Loucy (cell line): Measurements from ENCODE around the gene SDK2.

ENCODE experiments used
- H2AFZ ChIP-seq: fragments of 200-600 bp; sonication (generic); 2 replicates; pipeline ENCODE4 v1.6.0; 2016; ENCODE audit warnings: antibody characterized with exemption, mild to moderate bottlenecking, low read length, moderate library complexity
- H3F3A ChIP-seq: fragments of 200-600 bp; 2 replicates; pipeline ENCODE4 v1.6.0; 2016; ENCODE audit warnings: antibody characterized with exemption, low read depth, mild to moderate bottlenecking
- H3K27me3 ChIP-seq: fragments of 200-600 bp; sonication (generic); 2 replicates; pipeline ENCODE4 v1.6.1; 2014; ENCODE audit warnings: low read length, mild to moderate bottlenecking; ENCODE audit not compliant: insufficient read depth, poor library complexity, severe bottlenecking
- H3K36me3 ChIP-seq: fragments of 200-600 bp; sonication (generic); 2 replicates; pipeline ENCODE4 v1.6.1; 2016; ENCODE audit warnings: low read length; ENCODE audit not compliant: insufficient read depth
- H3K4me1 ChIP-seq: fragments of 200-600 bp; sonication (generic); 2 replicates; pipeline ENCODE4 v1.5.1; 2014; ENCODE audit warnings: low read length, mild to moderate bottlenecking; ENCODE audit not compliant: insufficient read depth, poor library complexity, severe bottlenecking
- H3K4me2 ChIP-seq: fragments of 200-600 bp; sonication (generic); 2 replicates; pipeline ENCODE4 v1.6.0; 2014; ENCODE audit warnings: antibody characterized with exemption, low read length, low read depth, mild to moderate bottlenecking; ENCODE audit not compliant: poor library complexity, severe bottlenecking
- H3K4me3 ChIP-seq: fragments of 200-600 bp; sonication (generic); 2 replicates; pipeline ENCODE4 v1.5.1; 2014; ENCODE audit warnings: low read length, mild to moderate bottlenecking, mixed read lengths; ENCODE audit not compliant: poor library complexity, severe bottlenecking
- H3K79me2 ChIP-seq: fragments of 200-600 bp; sonication (generic); 2 replicates; pipeline ENCODE4 v1.6.1; 2014; ENCODE audit warnings: low read length; ENCODE audit not compliant: insufficient read depth
- H3K9ac ChIP-seq: fragments of 200-600 bp; sonication (generic); 2 replicates; pipeline ENCODE4 v1.6.0; 2014; ENCODE audit warnings: mild to moderate bottlenecking, low read depth, low read length, moderate library complexity; ENCODE audit not compliant: poor library complexity, severe bottlenecking
- H3K9me2 ChIP-seq: fragments of 200-600 bp; sonication (generic); replicated peaks from 2 replicates; pipeline ENCODE4 v1.6.1; 2016; ENCODE audit warnings: low read depth, low read length, mixed read lengths
- H3K9me3 ChIP-seq: fragments of 200-600 bp; sonication (generic); 2 replicates; pipeline ENCODE4 v1.6.1; 2014; ENCODE audit warnings: mild to moderate bottlenecking, antibody characterized with exemption, low read length, low read depth; ENCODE audit not compliant: insufficient read depth
- H4K20me1 ChIP-seq: fragments of 200-600 bp; sonication (generic); 2 replicates; pipeline ENCODE4 v1.6.0; 2014; ENCODE audit warnings: antibody characterized with exemption, low read length, mild to moderate bottlenecking; ENCODE audit not compliant: insufficient read depth, poor library complexity, severe bottlenecking
- EZH2phosphoT487 ChIP-seq: fragments of 200-600 bp; IDR thresholded peaks from 2 replicates; pipeline ENCODE4 v1.6.1; 2018; ENCODE audit warnings: antibody characterized with exemption, mild to moderate bottlenecking, moderate library complexity, borderline replicate concordance
- TF ChIP-seq, protein P1 (sequence below): fragments of 200-600 bp; sonication (generic); conservative IDR thresholded peaks from 2 replicates; pipeline ENCODE4 v1.5.1; 2014; ENCODE audit warnings: mild to moderate bottlenecking, antibody characterized with exemption, low read length

SDK2 gene

DNA sequence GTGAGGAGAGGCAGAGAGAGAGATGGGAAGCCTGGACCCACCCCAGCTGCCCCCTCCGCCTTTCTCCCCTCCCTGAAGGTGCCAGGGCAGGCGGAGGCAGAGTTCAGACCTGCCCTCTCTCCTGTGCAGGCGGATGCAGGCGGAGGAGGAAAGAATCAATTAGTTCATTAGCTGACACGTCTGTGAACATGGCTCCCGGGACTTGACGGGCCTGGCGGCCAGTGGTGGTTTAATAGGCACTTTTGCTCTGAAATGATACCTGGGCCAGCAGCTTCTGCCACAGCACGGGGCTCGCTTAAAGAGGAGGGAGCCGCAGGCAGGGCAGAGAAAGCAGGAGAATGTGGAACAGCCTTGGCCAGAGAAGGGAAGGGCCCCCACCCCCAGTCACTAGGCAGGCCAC is 98.1 kb downstream of the SDK2 start:
- Histone ChIP-seq H3K4me1 (peaks cover 39% of the 10 kb centered on the region), H2AFZ (no peak overlapping the region), H3K9me2 (no peaks in the 10 kb centered on the region), H3K4me3 (no peak overlapping the region), H3K27me3 (no peaks in the 10 kb centered on the region), H4K20me1 (no peaks in the 10 kb centered on the region), H3K79me2 (peaks cover 29% of the 10 kb centered on the region; the same call in 1 of the 2 replicates), H3K9ac (no peak overlapping the region), H3K4me2 (no peak overlapping the region), H3K9me3 (no peaks in the 10 kb centered on the region), H3F3A (no peaks in the 10 kb centered on the region), H3K36me3 (peaks cover 2% of the 10 kb centered on the region; the same call in 1 of the 2 replicates)
- TF ChIP-seq, protein P1, sequence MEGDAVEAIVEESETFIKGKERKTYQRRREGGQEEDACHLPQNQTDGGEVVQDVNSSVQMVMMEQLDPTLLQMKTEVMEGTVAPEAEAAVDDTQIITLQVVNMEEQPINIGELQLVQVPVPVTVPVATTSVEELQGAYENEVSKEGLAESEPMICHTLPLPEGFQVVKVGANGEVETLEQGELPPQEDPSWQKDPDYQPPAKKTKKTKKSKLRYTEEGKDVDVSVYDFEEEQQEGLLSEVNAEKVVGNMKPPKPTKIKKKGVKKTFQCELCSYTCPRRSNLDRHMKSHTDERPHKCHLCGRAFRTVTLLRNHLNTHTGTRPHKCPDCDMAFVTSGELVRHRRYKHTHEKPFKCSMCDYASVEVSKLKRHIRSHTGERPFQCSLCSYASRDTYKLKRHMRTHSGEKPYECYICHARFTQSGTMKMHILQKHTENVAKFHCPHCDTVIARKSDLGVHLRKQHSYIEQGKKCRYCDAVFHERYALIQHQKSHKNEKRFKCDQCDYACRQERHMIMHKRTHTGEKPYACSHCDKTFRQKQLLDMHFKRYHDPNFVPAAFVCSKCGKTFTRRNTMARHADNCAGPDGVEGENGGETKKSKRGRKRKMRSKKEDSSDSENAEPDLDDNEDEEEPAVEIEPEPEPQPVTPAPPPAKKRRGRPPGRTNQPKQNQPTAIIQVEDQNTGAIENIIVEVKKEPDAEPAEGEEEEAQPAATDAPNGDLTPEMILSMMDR, result no peak
- no peak for TF ChIP-seq EZH2phosphoT487

GRCh38 chr17:73545109-73546032 is 98.9 kb downstream of the SDK2 start:
- H3K9me3 ChIP-seq, result no peaks in the 10 kb centered on the region
- peaks cover 23% of the 10 kb centered on the region; the same call in 1 of the 2 replicates for H3K79me2 ChIP-seq
- H3K4me1 ChIP-seq, result peaks cover 39% of the 10 kb centered on the region
- H3K27me3 ChIP-seq, result no peaks in the 10 kb centered on the region
- no peaks in the 10 kb centered on the region for H3F3A ChIP-seq
- H3K9me2 ChIP-seq, result no peaks in the 10 kb centered on the region
- H4K20me1 ChIP-seq, result no peaks in the 10 kb centered on the region
- no peak overlapping the region for H3K4me2 ChIP-seq
- H3K9ac ChIP-seq, result no peak overlapping the region
- H3K36me3 ChIP-seq, result peaks cover 2% of the 10 kb centered on the region; the same call in 1 of the 2 replicates
- H3K4me3 ChIP-seq, result no peak overlapping the region
- H2AFZ ChIP-seq, result no peak overlapping the region
- TF ChIP-seq EZH2phosphoT487, result no peak
- TF ChIP-seq, protein P1, result no peak

DNA sequence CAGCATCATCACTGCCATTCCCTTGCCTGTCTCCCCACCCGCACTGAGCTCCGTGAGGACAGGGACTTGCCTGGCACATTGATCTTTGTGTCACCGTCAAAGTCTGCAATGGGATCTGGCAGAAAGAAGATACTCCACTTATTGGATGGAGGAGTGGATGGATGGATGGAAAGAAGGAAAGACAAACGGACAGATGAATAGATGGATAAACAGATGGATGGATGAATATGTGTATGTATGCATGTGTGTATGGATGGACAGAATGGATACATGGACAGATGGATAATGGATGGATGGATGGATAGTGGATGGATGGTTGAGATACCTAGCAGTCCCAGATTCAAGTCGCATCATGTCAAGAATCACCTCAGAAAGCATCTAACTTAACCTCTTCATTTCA is 99.9 kb downstream of the SDK2 start:
- H3K9me3 ChIP-seq, result no peaks in the 10 kb centered on the region
- H3K27me3 ChIP-seq, result no peaks in the 10 kb centered on the region
- H3K9ac ChIP-seq, result no peak overlapping the region
- no peak overlapping the region for H3K4me3 ChIP-seq
- no peaks in the 10 kb centered on the region for H3F3A ChIP-seq
- TF ChIP-seq EZH2phosphoT487, result no peak
- TF ChIP-seq, protein P1, result no peak
- H3K9me2 ChIP-seq, result no peaks in the 10 kb centered on the region
- H3K36me3 ChIP-seq, result peaks cover 2% of the 10 kb centered on the region; the same call in 1 of the 2 replicates
- no peaks in the 10 kb centered on the region for H4K20me1 ChIP-seq
- no peak overlapping the region for H2AFZ ChIP-seq
- H3K4me1 ChIP-seq, result peaks cover 29% of the 10 kb centered on the region
- no peak overlapping the region for H3K4me2 ChIP-seq
- peaks cover 22% of the 10 kb centered on the region; the same call in 1 of the 2 replicates for H3K79me2 ChIP-seq
